K562 (cell line): ENCODE data around the gene SNX3. TPM values are rescaled to one million over a fixed set of nuclear protein-coding genes. Genes with fewer than 3 reads are reported as not detected.

Experiments used
- ARNT ChIP-seq, 2 experiments: fragments of 450-650 bp; IDR thresholded peaks; 2 replicates each; pipeline ENCODE4 v1.6.1; 2016; ENCODE audit warnings: mild to moderate bottlenecking in 1 of 2
- ATF6 ChIP-seq: sonication (generic); formaldehyde crosslinking; IDR thresholded peaks from 2 replicates; pipeline ENCODE4 v1.4.0; 2020; ENCODE audit warnings: mild to moderate bottlenecking, missing genetic modification reagents
- BRD4 ChIP-seq: fragments of 200-600 bp; sonication (generic); IDR thresholded peaks from 2 replicates; pipeline ENCODE4 v1.6.1; 2017; ENCODE audit warnings: inconsistent platforms
- CHD7 ChIP-seq: fragments of 200-600 bp; sonication (generic); IDR thresholded peaks from one replicate; pipeline ENCODE4 v1.6.1; 2012; ENCODE audit warnings: mild to moderate bottlenecking, low read depth, low read length, inconsistent platforms
- E2F3 ChIP-seq: fragments of 250-450 bp; sonication (Bioruptor Pico); IDR thresholded peaks from 2 replicates; pipeline ENCODE4 v1.4.0; 2020; ENCODE audit warnings: mild to moderate bottlenecking
- POLR2G ChIP-seq: fragments of 200-400 bp; formaldehyde crosslinking; IDR thresholded peaks from 2 replicates; pipeline ENCODE4 v1.6.1; 2017; ENCODE audit warnings: low read depth, mild to moderate bottlenecking, antibody characterized with exemption, low read length, moderate library complexity
- RFX1 ChIP-seq: fragments of 450-650 bp; IDR thresholded peaks from 2 replicates; pipeline ENCODE4 v1.6.1; 2016; ENCODE audit warnings: mild to moderate bottlenecking, moderate library complexity
- THAP7 ChIP-seq: fragments of 250-450 bp; sonication (Bioruptor Pico); IDR thresholded peaks from 2 replicates; pipeline ENCODE4 v1.5.0; 2021
- ZNF512 ChIP-seq: IDR thresholded peaks from 2 replicates; pipeline ENCODE4 v1.6.1; 2016; ENCODE audit warnings: missing genetic modification characterization, missing compliant biosample characterization
- polyA plus RNA-seq, 8 experiments: library from polyadenylated mRNA; depleted of rRNA in 4 of 8; stranded (reverse) in 5 of 8; unstranded in 3 of 8; fragments of >200 nt; fragmentation: Nextera tagmentation in 2 of 8; fragmentation: Illumina TruSeq in 1 of 8; extraction: Ambion mirVana in 2 of 8; extraction: Trizol in 1 of 8; gene quantifications; 2 replicates each; pipeline versions ENCODE4 v1.2.1 to v1.2.3, GENCODE V29; 2011 to 2014; ENCODE audit warnings: inconsistent platforms in 1 of 8, missing spikeins in 1 of 8
- total RNA-seq, 7 experiments: library from RNA; depleted of rRNA in 6 of 7; stranded (reverse); fragments of >200 nt in 6 of 7; fragmentation: Illumina TruSeq in 2 of 7; extraction: Trizol in 2 of 7; gene quantifications; 2 replicates each; pipeline versions ENCODE4 v1.2.1 to v1.2.3, GENCODE V29; 2011 to 2021; ENCODE audit warnings: low replicate concordance in 1 of 7

SNX3 gene
- total and polyA plus RNA-seq, 9 of the 15 experiments (the other 6 are each of a cell fraction or from before 2014, with no cell fraction given), result 48.9 to 410 (median 159) TPM

- TF ChIP-seq CHD7, result no peak
- peak; percentile 49; the same call in 1 of the 2 replicates for TF ChIP-seq BRD4
- peak; percentile 88 for TF ChIP-seq POLR2G
- no peak for TF ChIP-seq ARNT (IDR thresholded peaks at IDR 0.05)
- no peak for TF ChIP-seq E2F3 (CRISPR knock-in tag)
- peak; percentile 90 for TF ChIP-seq RFX1
- TF ChIP-seq ATF6 (CRISPR knock-in tag), result no peak
- TF ChIP-seq ZNF512 (tag), result no peak
- no peak for TF ChIP-seq THAP7 (CRISPR knock-in tag)
These were observed 34.1 kb upstream of the SNX3 start, which contains the start of gene AFG1L (continued) for GRCh38 chr6:108294727-108295625.
